B cell (primary cell): ENCODE measurements around the gene L3MBTL4. TPM values are rescaled to one million over a fixed set of nuclear protein-coding genes. Genes with fewer than 3 reads are reported as not detected.

Experiments
- ATAC-seq: fragments of 200-7000 bp; cut with Tn5 transposase; one replicate; pipeline ENCODE4 v1.10.0; 2021; ENCODE audit warnings: low read depth, mild to moderate bottlenecking, moderate number of reproducible peaks, moderate library complexity
- CTCF ChIA-PET: fragments of 350-600 bp; sonication (Branson Sonifier 250); formaldehyde crosslinking; loops from one replicate; lab custom pipeline; 2021; ENCODE audit warnings: antibody characterized with exemption, inconsistent platforms; lab: Charles Lee
- POLR2A ChIA-PET: fragments of 350-600 bp; sonication (Branson Sonifier 250); formaldehyde crosslinking; loops from one replicate; lab custom pipeline; 2021; ENCODE audit warnings: antibody characterized with exemption; lab: Charles Lee
- DNase-seq: peaks from one replicate; pipeline ENCODE4 v3.0.0; 2013
- H2AFZ ChIP-seq: 2 replicates; pipeline ENCODE4 v1.6.1; 2012; ENCODE audit warnings: mild to moderate bottlenecking, low read depth, low read length; ENCODE audit not compliant: insufficient read depth, poor library complexity, severe bottlenecking
- H3K27ac ChIP-seq, 2 donors: 1 replicate in 1 of 2; 2 replicates in 1 of 2; pipeline ENCODE4 v1.5.1; 2012 to 2013; ENCODE audit warnings: low read length in 2 of 2, mild to moderate bottlenecking in 2 of 2, moderate library complexity in 1 of 2
- H3K27me3 ChIP-seq, 4 experiments: fragments of 200-600 bp in 1 of 4; sonication (generic) in 1 of 4; replicated peaks in 1 of 4; 1 replicate in 2 of 4; 2 replicates in 2 of 4; pipeline versions ENCODE4 v1.6.1 to v1.7.0; 2013 to 2016; ENCODE audit warnings: low read length in 3 of 4, mild to moderate bottlenecking in 2 of 4, mixed read lengths in 1 of 4, moderate library complexity in 1 of 4; ENCODE audit not compliant: insufficient read depth in 4 of 4, control insufficient read depth in 3 of 4; ENCODE audit errors: control extremely low read depth in 1 of 4
- H3K36me3 ChIP-seq, 2 experiments: replicated peaks in 1 of 2; 1 replicate in 1 of 2; 2 replicates in 1 of 2; pipeline versions ENCODE4 v1.6.1 to v1.7.1; 2013; ENCODE audit warnings: low read length in 1 of 2; ENCODE audit not compliant: insufficient read depth in 2 of 2, control insufficient read depth in 1 of 2; ENCODE audit errors: control extremely low read depth in 1 of 2, extremely low read depth in 1 of 2
- H3K4me1 ChIP-seq, 2 donors: fragments of 200-600 bp in 1 of 2; sonication (generic) in 1 of 2; 1 replicate in 1 of 2; 2 replicates in 1 of 2; pipeline versions ENCODE4 v1.5.1 to v1.6.1; 2013 to 2017; ENCODE audit warnings: low read length in 2 of 2; ENCODE audit not compliant: control insufficient read depth in 2 of 2, insufficient read depth in 2 of 2
- H3K4me2 ChIP-seq: replicated peaks from 2 replicates; pipeline ENCODE3; 2012; ENCODE audit warnings: mild to moderate bottlenecking, low read depth, low read length; ENCODE audit not compliant: poor library complexity, severe bottlenecking
- H3K4me3 ChIP-seq, 5 experiments: fragments of 200-600 bp in 1 of 5; sonication (generic) in 1 of 5; 1 replicate in 3 of 5; 2 replicates in 2 of 5; pipeline versions ENCODE4 v1.5.1 to v1.7.0; 2011 to 2016; ENCODE audit warnings: low read length in 4 of 5, mild to moderate bottlenecking in 4 of 5, low read depth in 2 of 5, control low read depth in 1 of 5, moderate library complexity in 1 of 5; ENCODE audit not compliant: insufficient read depth in 1 of 5; ENCODE audit errors: control extremely low read depth in 1 of 5, extremely low read depth in 1 of 5
- H3K79me2 ChIP-seq: fragments of 200-600 bp; sonication (generic); one replicate; pipeline ENCODE4 v1.6.0; 2016; ENCODE audit warnings: low read length; ENCODE audit not compliant: control insufficient read depth, insufficient read depth
- H3K9ac ChIP-seq: fragments of 200-600 bp; sonication (generic); 2 replicates; pipeline ENCODE4 v1.6.1; 2017; ENCODE audit warnings: mild to moderate bottlenecking, low read length, moderate library complexity
- H3K9me3 ChIP-seq, 3 donors: one replicate each; pipeline versions ENCODE4 v1.6.1 to v1.7.1; 2013; ENCODE audit warnings: low read length in 2 of 3; ENCODE audit not compliant: control insufficient read depth in 2 of 3, insufficient read depth in 1 of 3; ENCODE audit errors: control extremely low read depth in 1 of 3
- H4K20me1 ChIP-seq: 2 replicates; pipeline ENCODE4 v1.6.0; 2012; ENCODE audit warnings: mild to moderate bottlenecking, low read length; ENCODE audit not compliant: insufficient read depth, control insufficient read depth, poor library complexity, severe bottlenecking
- H3K27ac Mint-ChIP-seq: one replicate; pipeline ENCODE4 v1.8.0; 2021; ENCODE audit warnings: mixed read lengths
- H3K27me3 Mint-ChIP-seq: one replicate; pipeline ENCODE4 v1.8.0; 2021; ENCODE audit warnings: mixed read lengths
- H3K4me1 Mint-ChIP-seq: one replicate; pipeline ENCODE4 v1.8.0; 2021; ENCODE audit warnings: mixed read lengths
- H3K4me3 Mint-ChIP-seq: one replicate; pipeline ENCODE4 v1.8.0; 2021; ENCODE audit warnings: mixed read lengths
- H3K9me3 Mint-ChIP-seq: one replicate; pipeline ENCODE4 v1.8.0; 2022; ENCODE audit warnings: mixed read lengths; ENCODE audit not compliant: insufficient read depth
- CTCF ChIP-seq: fragments of 200-600 bp; IDR thresholded peaks from one replicate; pipeline ENCODE4 v1.8.0; 2022; ENCODE audit warnings: antibody characterized with exemption, mild to moderate bottlenecking
- EZH2 ChIP-seq: IDR thresholded peaks from 2 replicates; pipeline ENCODE4 v1.6.1; 2012; ENCODE audit warnings: borderline replicate concordance, low read depth, mild to moderate bottlenecking, moderate library complexity, low read length; ENCODE audit not compliant: insufficient read depth, poor library complexity, severe bottlenecking
- whole genome bisulfite sequencing: methylation state at CpG from one replicate; pipeline ENCODE4 v1.1.5; 2013; ENCODE audit warnings: missing lambda C conversion rate; ENCODE audit not compliant: insufficient coverage; 5-methylcytosine and 5-hydroxymethylcytosine counted together
- intact Hi-C: fragments of 100-400 bp; cut with micrococcal nuclease; formaldehyde crosslinking; loops from one replicate; pipeline ENCODE4 v1.10.0; 2022
- polyA plus RNA-seq: library from polyadenylated mRNA; depleted of rRNA; stranded (reverse); fragments of >200 nt; gene quantifications from 2 replicates; pipeline ENCODE4 v1.2.3, GENCODE V29; 2012
- total RNA-seq, 2 donors: library from RNA; stranded (reverse); fragments of 120-200 nt in 1 of 2; gene quantifications; 1 replicate in 1 of 2; 2 replicates in 1 of 2; pipeline versions ENCODE4 v1.2.3 to v1.2.4, GENCODE V29; 2013 to 2022

Gene L3MBTL4
- total and polyA plus RNA-seq, 2 donors (not counting 1 experiment from before 2014, with no cell fraction given), result 3.0 to 11.9 TPM

GRCh38 chr18:5987249-5987648 is 427.5 kb downstream of the L3MBTL4 start:
- Histone ChIP-seq H2AFZ (no peak overlapping the region), H3K4me3 (no peak overlapping the region), H3K4me2 (no peak overlapping the region), H3K4me1 (no peaks in the 10 kb centered on the region), H3K27me3 (no peaks in the 10 kb centered on the region), H3K27ac (no peak overlapping the region), H3K36me3 (no peaks in the 10 kb centered on the region), H4K20me1 (no peaks in the 10 kb centered on the region), H3K9me3 (no peaks in the 10 kb centered on the region), H3K9ac (no peak overlapping the region), H3K79me2 (no peaks in the 10 kb centered on the region)
- POLR2A ChIA-PET, result no interaction called here
- intact Hi-C loops, result no loop called here
- Mint-ChIP-seq H3K27ac (no peak overlapping the region), H3K27me3 (no peaks in the 10 kb centered on the region), H3K4me1 (no peaks in the 10 kb centered on the region), H3K4me3 (no peak overlapping the region), H3K9me3 (no peaks in the 10 kb centered on the region)
- no peak for ATAC-seq
- TF ChIP-seq EZH2 (no peak), CTCF (no peak)
- CTCF ChIA-PET, result no interaction called here
- 79% methylated on average over 5 of the region's 5 CpGs for WGBS
- DNase-seq, result no peak

GRCh38 chr18:5986257-5986931 is 428.3 kb downstream of the L3MBTL4 start:
- no peak overlapping the region for H2AFZ ChIP-seq
- no peak for TF ChIP-seq EZH2
- WGBS, result 100% methylated on average over 2 of the region's 5 CpGs
- H3K9me3 Mint-ChIP-seq, result no peaks in the 10 kb centered on the region
- no peak overlapping the region for H3K4me2 ChIP-seq
- DNase-seq (no peak), ATAC-seq (no peak)
- H3K4me1 ChIP-seq, result no peaks in the 10 kb centered on the region
- H3K4me3 ChIP-seq, result no peak overlapping the region
- no peaks in the 10 kb centered on the region for H3K79me2 ChIP-seq
- H3K9me3 ChIP-seq, result no peaks in the 10 kb centered on the region
- no peaks in the 10 kb centered on the region for H3K4me1 Mint-ChIP-seq
- H3K27me3 Mint-ChIP-seq, result no peaks in the 10 kb centered on the region
- no peak overlapping the region for H3K9ac ChIP-seq
- no peaks in the 10 kb centered on the region for H4K20me1 ChIP-seq
- H3K27ac ChIP-seq, result no peak overlapping the region
- ChIA-PET POLR2A (no interaction called here), CTCF (no interaction called here)
- H3K27ac Mint-ChIP-seq, result no peak overlapping the region
- H3K4me3 Mint-ChIP-seq, result no peak overlapping the region
- no peaks in the 10 kb centered on the region for H3K36me3 ChIP-seq
- no peaks in the 10 kb centered on the region for H3K27me3 ChIP-seq
- intact Hi-C loops, result no loop called here
